Gastrocnemius medialis (tissue), 4 donors: ENCODE measurements around the gene GCGR. TPM values are rescaled to one million over a fixed set of nuclear protein-coding genes. Genes with fewer than 3 reads are reported as not detected.
A peak's percentile ranks its signal among the peaks of the same experiment; 100 is the strongest.

Experiments
- ATAC-seq, 2 donors: fragments of 150-250 bp; one replicate each; pipeline ENCODE4 v1.9.1; 2016
- DNase-seq, 2 donors: peaks; one replicate each; pipeline ENCODE4 v3.0.0-alpha.2; 2019
- H3K27ac ChIP-seq, 4 donors: fragments of 200-600 bp; sonication (generic); 1 replicate in 1 of 4; 2 replicates in 3 of 4; pipeline ENCODE4 v1.5.1; 2016 to 2018; ENCODE audit warnings: mild to moderate bottlenecking in 2 of 4, moderate library complexity in 1 of 4
- H3K27me3 ChIP-seq, 3 donors: fragments of 200-600 bp; sonication (generic) in 2 of 3; 1 replicate in 1 of 3; 2 replicates in 2 of 3; pipeline versions ENCODE4 v1.5.1 to v1.6.0; 2016 to 2019; ENCODE audit warnings: mild to moderate bottlenecking in 1 of 3, moderate library complexity in 1 of 3
- H3K36me3 ChIP-seq, 2 donors: fragments of 200-600 bp; sonication (generic) in 1 of 2; one replicate each; pipeline ENCODE4 v1.5.1; 2017 to 2018
- H3K4me1 ChIP-seq, 2 donors: fragments of 200-600 bp; sonication (generic) in 1 of 2; one replicate each; pipeline ENCODE4 v1.5.1; 2016 to 2017; ENCODE audit warnings: mild to moderate bottlenecking in 2 of 2
- H3K4me3 ChIP-seq, 4 donors: fragments of 200-600 bp; sonication (generic) in 3 of 4; 1 replicate in 1 of 4; 2 replicates in 3 of 4; pipeline ENCODE4 v1.5.1; 2016 to 2019; ENCODE audit warnings: mild to moderate bottlenecking in 2 of 4
- H3K9me3 ChIP-seq, 3 donors: fragments of 200-600 bp; sonication (generic) in 2 of 3; 1 replicate in 1 of 3; 2 replicates in 2 of 3; pipeline ENCODE4 v1.5.1; 2016 to 2019
- CTCF ChIP-seq, 5 experiments: fragments of 450-650 bp in 3 of 5; fragments of 200-600 bp in 2 of 5; sonication (generic) in 2 of 5; IDR thresholded peaks in 4 of 5; conservative IDR thresholded peaks in 1 of 5; 1 replicate in 4 of 5; 2 replicates in 1 of 5; pipeline ENCODE4 v1.5.1; 2016 to 2019; ENCODE audit warnings: antibody characterized with exemption in 5 of 5, mild to moderate bottlenecking in 3 of 5, moderate library complexity in 3 of 5
- POLR2A ChIP-seq, 2 donors: fragments of 450-650 bp; IDR thresholded peaks; one replicate each; pipeline ENCODE4 v1.6.1; 2017; ENCODE audit warnings: antibody characterized with exemption in 2 of 2, mild to moderate bottlenecking in 2 of 2, moderate library complexity in 2 of 2
- in situ Hi-C, 4 donors: fragments of 200-750 bp; cut with MboI; loops; one replicate each; pipeline versions ENCODE4 v1.15.0 to v1.8.0; 2017; ENCODE audit warnings: low sequenced_read_pairs in 4 of 4
- intact Hi-C: fragments of 100-400 bp; cut with DNase I; formaldehyde crosslinking; loops from one replicate; pipeline ENCODE4 v1.15.1; 2023; ENCODE audit warnings: low total_unique reads
- total RNA-seq, 4 donors: library from RNA; depleted of rRNA; stranded (reverse); fragments of >200 nt; gene quantifications; one replicate each; pipeline versions ENCODE4 v1.1.0 to v1.2.3, GENCODE V29; 2016

The GCGR gene
- total RNA-seq, 4 donors from 2014 or later = 0.29 TPM; not detected in 3

DNA sequence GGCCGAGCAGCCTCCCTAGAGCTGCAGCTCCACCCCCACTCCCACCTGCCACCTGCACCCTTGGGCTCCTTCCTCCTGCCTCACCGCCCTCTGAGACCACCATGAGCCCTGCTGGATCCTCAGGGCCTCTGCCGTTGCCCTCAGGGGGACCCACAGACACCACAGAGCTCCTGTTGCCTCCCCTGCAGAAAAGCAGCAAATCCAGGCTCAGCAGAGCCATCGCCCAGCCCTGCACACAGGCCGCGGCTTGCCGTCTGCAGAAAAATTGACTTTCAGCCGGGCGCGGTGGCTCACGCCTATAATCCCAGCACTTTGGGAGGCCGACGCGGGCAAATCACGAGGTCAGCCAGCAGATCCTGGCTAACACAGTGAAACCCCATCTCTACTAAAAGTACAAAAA, 37.9 kb downstream of the GCGR start:
- H3K27ac ChIP-seq = peak overlapping the region; percentile 98 to 99 (median 99)
- DNase-seq (no peak), ATAC-seq (no peak)
- H3K9me3 ChIP-seq = no peaks in the 10 kb centered on the region
- H3K36me3 ChIP-seq = peaks cover 0 to 37% of the 10 kb centered on the region in 2 donors
- TF ChIP-seq CTCF (IDR thresholded peaks at IDR 0.05 in 4 of 5, conservative IDR thresholded peaks at IDR 0.05 in 1 of 5) (no peak), POLR2A (IDR thresholded peaks at IDR 0.05) (no peak)
- H3K27me3 ChIP-seq = no peaks in the 10 kb centered on the region
- H3K4me3 ChIP-seq = peak overlapping the region in 1 of 4 donors; percentile 40
- intact Hi-C loops (loop anchor here (1.0 to 2.0 kb wide), 2 partner anchors 19 to 45 kb away; no protein-coding TSS in a partner anchor), in situ Hi-C loops (no loop called here)
- H3K4me1 ChIP-seq = peaks cover 62 to 64% of the 10 kb centered on the region in 2 donors

DNA sequence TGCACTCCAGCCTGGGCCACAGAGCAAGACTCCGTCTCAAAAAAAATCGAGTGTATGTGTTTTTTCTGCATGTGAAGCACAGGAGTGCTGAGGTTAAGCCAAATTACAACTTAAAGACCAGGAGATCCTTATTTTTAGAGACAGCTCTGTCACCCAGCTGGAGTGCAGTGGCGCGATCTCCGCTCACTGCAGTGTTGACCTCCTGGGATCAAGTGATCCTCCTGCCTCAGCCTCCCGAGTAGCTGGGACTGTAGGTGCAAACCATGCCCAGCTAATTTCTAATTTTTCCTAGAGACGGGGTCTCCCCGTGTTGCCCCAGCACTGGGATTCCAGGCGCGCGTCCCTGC, 38.4 kb downstream of the GCGR start:
- no peaks in the 10 kb centered on the region for H3K9me3 ChIP-seq
- in situ Hi-C loops = no loop called here
- intact Hi-C loops = no loop called here

DNA sequence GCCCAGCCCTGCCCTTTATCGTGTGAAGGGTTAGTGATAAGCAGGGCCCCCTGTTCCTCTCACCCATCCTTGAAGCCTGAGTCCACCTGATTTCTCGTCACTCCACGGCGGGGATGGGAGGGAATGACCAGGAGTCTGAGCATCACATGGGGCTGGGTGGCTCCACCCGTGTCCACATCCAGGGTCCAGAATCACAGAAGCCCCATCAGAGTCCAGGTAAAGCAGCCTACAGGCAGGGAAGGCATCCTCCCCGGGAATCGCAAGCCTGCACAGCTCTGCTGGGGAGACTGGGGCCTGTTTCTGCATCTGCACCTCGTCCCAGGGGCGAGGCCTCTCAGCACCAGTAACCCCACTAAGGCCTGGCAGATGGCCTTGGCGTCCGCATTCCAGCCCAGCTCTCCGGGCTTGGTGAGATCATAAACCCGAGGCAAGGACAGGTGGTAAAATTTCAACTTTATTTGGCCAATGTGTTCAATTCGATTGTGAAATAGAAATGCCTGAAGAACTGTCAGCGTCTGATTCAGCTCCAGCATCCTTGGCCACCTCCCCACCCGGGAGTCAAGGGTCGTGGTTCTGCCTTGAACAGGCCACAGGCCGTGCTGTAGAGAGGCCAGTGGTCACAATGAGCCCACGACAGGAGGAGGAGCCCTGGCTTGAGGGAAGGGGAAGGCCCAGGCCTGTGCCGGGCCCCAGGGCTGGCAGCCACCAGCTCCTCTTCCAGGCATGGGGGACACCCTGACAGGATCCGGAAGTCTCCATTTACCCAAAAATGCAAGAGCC, 39.0 kb downstream of the GCGR start:
- ATAC-seq (peak; percentile 3 to 16), DNase-seq (peak in 1 of 2 donors; percentile 72)
- peaks cover 53% of the 10 kb centered on the region in 2 donors for H3K4me1 ChIP-seq
- in situ Hi-C loops (no loop called here), intact Hi-C loops (no loop called here)
- peak overlapping the region; percentile 98 to 99 (median 99) for H3K27ac ChIP-seq
- no peaks in the 10 kb centered on the region for H3K9me3 ChIP-seq
- peaks cover 0 to 48% of the 10 kb centered on the region in 2 donors for H3K36me3 ChIP-seq
- no peaks in the 10 kb centered on the region for H3K27me3 ChIP-seq
- TF ChIP-seq CTCF (IDR thresholded peaks at IDR 0.05 in 4 of 5, conservative IDR thresholded peaks at IDR 0.05 in 1 of 5) (no peak), POLR2A (IDR thresholded peaks at IDR 0.05) (peak in 1 of 2 donors; percentile 13)
- H3K4me3 ChIP-seq = no peak overlapping the region

More for the DNA sequence above, 38.4 kb downstream of the GCGR start:
- Histone ChIP-seq H3K4me1 (peaks cover 57 to 59% of the 10 kb centered on the region in 2 donors), H3K36me3 (peaks cover 0 to 42% of the 10 kb centered on the region in 2 donors), H3K27me3 (no peaks in the 10 kb centered on the region), H3K4me3 (no peak overlapping the region), H3K27ac (peak overlapping the region; percentile 98 to 99 (median 99))
- ATAC-seq (no peak), DNase-seq (no peak)
- TF ChIP-seq POLR2A (IDR thresholded peaks at IDR 0.05) = no peak
- no peak for TF ChIP-seq CTCF (IDR thresholded peaks at IDR 0.05 in 4 of 5, conservative IDR thresholded peaks at IDR 0.05 in 1 of 5)

GRCh38 chr17:81843713-81844326, 39.9 kb downstream of the GCGR start:
- intact Hi-C loops (no loop called here), in situ Hi-C loops (no loop called here)
- Histone ChIP-seq H3K36me3 (peaks cover 0 to 53% of the 10 kb centered on the region in 2 donors), H3K4me1 (peaks cover 44 to 45% of the 10 kb centered on the region in 2 donors), H3K27me3 (no peaks in the 10 kb centered on the region), H3K27ac (peak overlapping the region; percentile 98 to 99 (median 99)), H3K9me3 (no peaks in the 10 kb centered on the region), H3K4me3 (no peak overlapping the region)
- DNase-seq (no peak), ATAC-seq (no peak)
- no peak for TF ChIP-seq CTCF (IDR thresholded peaks at IDR 0.05 in 4 of 5, conservative IDR thresholded peaks at IDR 0.05 in 1 of 5)
- no peak for TF ChIP-seq POLR2A (IDR thresholded peaks at IDR 0.05)
